Measurements from ENCODE around the gene ADIPOQ.
"Not testable (repeated sequence)": the region's sequence is repeated elsewhere in the genome, so short reads cannot be mapped to it uniquely, and the experiment has no call there.

Gene ADIPOQ

GRCh38 chr3:186874841-186875240 is 32.3 kb downstream of the ADIPOQ start:
- not testable (repeated sequence) for H3K4me3 Mint-ChIP-seq, H3K27me3 Mint-ChIP-seq, H3K36me3 Mint-ChIP-seq, H3K27ac Mint-ChIP-seq, ATAC-seq, H3K9me3 Mint-ChIP-seq
- H3K4me1 Mint-ChIP-seq = peaks cover 19% of the 10 kb centered on the region

GRCh38 chr3:186875708-186876107 is 33.2 kb downstream of the ADIPOQ start:
- Mint-ChIP-seq H3K4me3 (no peak overlapping the region), H3K36me3 (no peaks in the 10 kb centered on the region), H3K9me3 (no peaks in the 10 kb centered on the region), H3K27me3 (no peaks in the 10 kb centered on the region), H3K4me1 (peaks cover 19% of the 10 kb centered on the region), H3K27ac (no peak overlapping the region)
- no peak for ATAC-seq

GRCh38 chr3:186879781-186880180 is 37.3 kb downstream of the ADIPOQ start:
- Mint-ChIP-seq H3K4me1 (peaks cover 13% of the 10 kb centered on the region), H3K36me3 (no peaks in the 10 kb centered on the region), H3K9me3 (no peaks in the 10 kb centered on the region), H3K4me3 (no peak overlapping the region), H3K27me3 (no peaks in the 10 kb centered on the region), H3K27ac (no peak overlapping the region)
- ATAC-seq = no peak

- peaks cover 13% of the 10 kb centered on the region for H3K4me1 Mint-ChIP-seq
Measured at GRCh38 chr3:186880406-186880805, 37.9 kb downstream of the ADIPOQ start.

GRCh38 chr3:186882150-186882524 is 39.6 kb downstream of the ADIPOQ start:
- H3K27me3 Mint-ChIP-seq = peaks cover 10% of the 10 kb centered on the region
- no peak overlapping the region for H3K4me3 Mint-ChIP-seq
- no peak for ATAC-seq

More at GRCh38 chr3:186880406-186880805, 37.9 kb downstream of the ADIPOQ start:
- H3K4me3 Mint-ChIP-seq = no peak overlapping the region
- no peaks in the 10 kb centered on the region for H3K9me3 Mint-ChIP-seq
- H3K27ac Mint-ChIP-seq = no peak overlapping the region
- no peaks in the 10 kb centered on the region for H3K27me3 Mint-ChIP-seq
- H3K36me3 Mint-ChIP-seq = no peaks in the 10 kb centered on the region
- ATAC-seq = no peak

GRCh38 chr3:186882881-186883685 is 40.6 kb downstream of the ADIPOQ start:
- H3K27me3 Mint-ChIP-seq = peaks cover 10% of the 10 kb centered on the region
- H3K4me3 Mint-ChIP-seq = no peak overlapping the region
- no peak overlapping the region for H3K27ac Mint-ChIP-seq
- no peaks in the 10 kb centered on the region for H3K9me3 Mint-ChIP-seq
- H3K36me3 Mint-ChIP-seq = no peaks in the 10 kb centered on the region
- no peak for ATAC-seq
- peaks cover 13% of the 10 kb centered on the region for H3K4me1 Mint-ChIP-seq

More at GRCh38 chr3:186882150-186882524, 39.6 kb downstream of the ADIPOQ start:
- Mint-ChIP-seq H3K4me1 (peaks cover 13% of the 10 kb centered on the region), H3K27ac (no peak overlapping the region), H3K36me3 (no peaks in the 10 kb centered on the region), H3K9me3 (no peaks in the 10 kb centered on the region)

- Mint-ChIP-seq H3K36me3 (no peaks in the 10 kb centered on the region), H3K27me3 (peaks cover 10% of the 10 kb centered on the region), H3K4me1 (peaks cover 18% of the 10 kb centered on the region), H3K9me3 (no peaks in the 10 kb centered on the region), H3K4me3 (no peak overlapping the region), H3K27ac (no peak overlapping the region)
- ATAC-seq = no peak
Measured at GRCh38 chr3:186883686-186884058, 41.2 kb downstream of the ADIPOQ start.

- H3K9me3 Mint-ChIP-seq, ATAC-seq, H3K4me3 Mint-ChIP-seq, H3K27me3 Mint-ChIP-seq, H3K36me3 Mint-ChIP-seq, H3K27ac Mint-ChIP-seq: not testable (repeated sequence)
- peaks cover 27% of the 10 kb centered on the region for H3K4me1 Mint-ChIP-seq
Measured at GRCh38 chr3:186884868-186885267, 42.4 kb downstream of the ADIPOQ start.

GRCh38 chr3:186886202-186886981 is 43.9 kb downstream of the ADIPOQ start:
- H3K36me3 Mint-ChIP-seq = no peaks in the 10 kb centered on the region
- H3K27ac Mint-ChIP-seq = peak overlapping the region; percentile 44
- H3K27me3 Mint-ChIP-seq = peaks cover 10% of the 10 kb centered on the region
- H3K4me3 Mint-ChIP-seq = no peak overlapping the region
- H3K4me1 Mint-ChIP-seq = peaks cover 22% of the 10 kb centered on the region
- H3K9me3 Mint-ChIP-seq = peaks cover 3% of the 10 kb centered on the region
- no peak for ATAC-seq

GRCh38 chr3:186887507-186887938 is 45.0 kb downstream of the ADIPOQ start:
- H3K9me3 Mint-ChIP-seq, ATAC-seq, H3K4me3 Mint-ChIP-seq, H3K36me3 Mint-ChIP-seq, H3K27ac Mint-ChIP-seq, H3K27me3 Mint-ChIP-seq: not testable (repeated sequence)
- peaks cover 16% of the 10 kb centered on the region for H3K4me1 Mint-ChIP-seq

GRCh38 chr3:186888569-186888968 is 46.1 kb downstream of the ADIPOQ start:
- peaks cover 10% of the 10 kb centered on the region for H3K27me3 Mint-ChIP-seq
- H3K9me3 Mint-ChIP-seq = peaks cover 3% of the 10 kb centered on the region
- no peak overlapping the region for H3K27ac Mint-ChIP-seq
- no peak for ATAC-seq
- no peak overlapping the region for H3K4me3 Mint-ChIP-seq
- no peaks in the 10 kb centered on the region for H3K36me3 Mint-ChIP-seq
- peaks cover 16% of the 10 kb centered on the region for H3K4me1 Mint-ChIP-seq

- not testable (repeated sequence) for H3K27me3 Mint-ChIP-seq, H3K4me3 Mint-ChIP-seq, ATAC-seq, H3K9me3 Mint-ChIP-seq, H3K36me3 Mint-ChIP-seq
- H3K4me1 Mint-ChIP-seq = peaks cover 16% of the 10 kb centered on the region
- H3K27ac Mint-ChIP-seq = peak overlapping the region; percentile 19
Measured at GRCh38 chr3:186889698-186890097, 47.2 kb downstream of the ADIPOQ start.

- ATAC-seq = no peak
- Mint-ChIP-seq H3K4me3 (no peak overlapping the region), H3K9me3 (peaks cover 3% of the 10 kb centered on the region), H3K27ac (no peak overlapping the region), H3K27me3 (peaks cover 9% of the 10 kb centered on the region), H3K36me3 (no peaks in the 10 kb centered on the region), H3K4me1 (peaks cover 16% of the 10 kb centered on the region)
Measured at GRCh38 chr3:186890911-186891310, 48.4 kb downstream of the ADIPOQ start.

GRCh38 chr3:186893071-186893470 is 50.6 kb downstream of the ADIPOQ start:
- not testable (repeated sequence) for H3K4me3 Mint-ChIP-seq, H3K27ac Mint-ChIP-seq, H3K9me3 Mint-ChIP-seq, H3K27me3 Mint-ChIP-seq, H3K36me3 Mint-ChIP-seq, ATAC-seq
- H3K4me1 Mint-ChIP-seq = peaks cover 16% of the 10 kb centered on the region

- Mint-ChIP-seq H3K36me3 (no peaks in the 10 kb centered on the region), H3K4me3 (no peak overlapping the region), H3K4me1 (peaks cover 14% of the 10 kb centered on the region), H3K27me3 (no peaks in the 10 kb centered on the region), H3K9me3 (no peaks in the 10 kb centered on the region), H3K27ac (peak overlapping the region; percentile 46)
- ATAC-seq = no peak
Measured at GRCh38 chr3:186895406-186895805, 52.9 kb downstream of the ADIPOQ start.

- H3K27ac Mint-ChIP-seq = peak overlapping the region; percentile 46
- no peaks in the 10 kb centered on the region for H3K9me3 Mint-ChIP-seq
- no peaks in the 10 kb centered on the region for H3K36me3 Mint-ChIP-seq
- peaks cover 20% of the 10 kb centered on the region for H3K4me1 Mint-ChIP-seq
- H3K4me3 Mint-ChIP-seq = no peak overlapping the region
- no peaks in the 10 kb centered on the region for H3K27me3 Mint-ChIP-seq
- no peak for ATAC-seq
Measured at GRCh38 chr3:186896006-186896405, 53.5 kb downstream of the ADIPOQ start.

All from stimulated activated memory B cell treated with anti-CD40 and anti-IgM and Interleukin-4, amounts not matched to agents 10 μg/mL and 1 μg/mL and 100 μg/mL, for 72 hours (primary cell).